Prostate gland (tissue), 2 donors: ENCODE measurements around the gene SEMA5A. TPM values are rescaled to one million over a fixed set of nuclear protein-coding genes. Genes with fewer than 3 reads are reported as not detected.

Experiments used
- DNase-seq: peaks from one replicate; pipeline ENCODE4 v3.0.0-alpha.2; 2019; ENCODE audit warnings: low spot score
- H3K27ac ChIP-seq, 2 donors: fragments of 200-600 bp; sonication (generic); 2 replicates each; pipeline ENCODE4 v1.5.1; 2017 to 2019
- H3K27me3 ChIP-seq: fragments of 200-600 bp; sonication (generic); replicated peaks from 2 replicates; pipeline ENCODE4 v1.5.1; 2019; ENCODE audit not compliant: insufficient read depth
- H3K36me3 ChIP-seq, 2 donors: fragments of 200-600 bp; sonication (generic); 1 replicate in 1 of 2; 2 replicates in 1 of 2; pipeline versions ENCODE4 v1.5.1 to v1.8.1; 2017 to 2019
- H3K4me1 ChIP-seq: fragments of 200-600 bp; sonication (generic); replicated peaks from 2 replicates; pipeline ENCODE4 v1.5.1; 2019
- H3K4me3 ChIP-seq, 2 donors: fragments of 200-600 bp; sonication (generic); 2 replicates each; pipeline ENCODE4 v1.5.1; 2017 to 2019
- H3K9me3 ChIP-seq: fragments of 200-600 bp; sonication (generic); 2 replicates; pipeline ENCODE4 v1.5.1; 2017
- POLR2A ChIP-seq: fragments of 450-650 bp; IDR thresholded peaks from one replicate; pipeline ENCODE4 v1.6.1; 2016; ENCODE audit warnings: antibody characterized with exemption, mild to moderate bottlenecking
- POLR2AphosphoS5 ChIP-seq: sonication (generic); formaldehyde crosslinking; IDR thresholded peaks from one replicate; pipeline ENCODE4 v1.6.1; 2017; ENCODE audit warnings: antibody characterized with exemption
- WGBS: methylation state at CpG from one replicate; pipeline ENCODE4 v1.1.5; 2018; 5-methylcytosine and 5-hydroxymethylcytosine counted together
- intact Hi-C: fragments of 100-400 bp; cut with DNase I; formaldehyde crosslinking; loops from one replicate; pipeline ENCODE4 v1.14.2; 2022
- total RNA-seq, 2 donors: library from RNA; depleted of rRNA; stranded (reverse); fragments of >200 nt; gene quantifications; one replicate each; pipeline ENCODE4 v1.1.0, GENCODE V29; 2016
- TF ChIP-seq, protein P1 (sequence below), 4 experiments: fragments of 200-600 bp in 2 of 4; fragments of 450-650 bp in 2 of 4; sonication (generic) in 2 of 4; IDR thresholded peaks; 1 replicate in 3 of 4; 2 replicates in 1 of 4; pipeline ENCODE4 v1.5.1; 2016 to 2019; ENCODE audit warnings: antibody characterized with exemption in 4 of 4, mild to moderate bottlenecking in 2 of 4, moderate library complexity in 2 of 4

SEMA5A gene
- total RNA-seq, 2 donors from 2014 or later = 4.5 to 21.7 TPM

GRCh38 chr5:9587135-9587534 lies 41.3 kb upstream of the SEMA5A start:
- Histone ChIP-seq H3K4me3 (no peak overlapping the region), H3K9me3 (no peaks in the 10 kb centered on the region), H3K27ac (peak overlapping the region in 1 of 2 donors; percentile 4), H3K36me3 (no peaks in the 10 kb centered on the region), H3K4me1 (no peaks in the 10 kb centered on the region), H3K27me3 (no peaks in the 10 kb centered on the region)
- peak; percentile 58 for DNase-seq
- intact Hi-C loops = no loop called here
- TF ChIP-seq, protein P1, sequence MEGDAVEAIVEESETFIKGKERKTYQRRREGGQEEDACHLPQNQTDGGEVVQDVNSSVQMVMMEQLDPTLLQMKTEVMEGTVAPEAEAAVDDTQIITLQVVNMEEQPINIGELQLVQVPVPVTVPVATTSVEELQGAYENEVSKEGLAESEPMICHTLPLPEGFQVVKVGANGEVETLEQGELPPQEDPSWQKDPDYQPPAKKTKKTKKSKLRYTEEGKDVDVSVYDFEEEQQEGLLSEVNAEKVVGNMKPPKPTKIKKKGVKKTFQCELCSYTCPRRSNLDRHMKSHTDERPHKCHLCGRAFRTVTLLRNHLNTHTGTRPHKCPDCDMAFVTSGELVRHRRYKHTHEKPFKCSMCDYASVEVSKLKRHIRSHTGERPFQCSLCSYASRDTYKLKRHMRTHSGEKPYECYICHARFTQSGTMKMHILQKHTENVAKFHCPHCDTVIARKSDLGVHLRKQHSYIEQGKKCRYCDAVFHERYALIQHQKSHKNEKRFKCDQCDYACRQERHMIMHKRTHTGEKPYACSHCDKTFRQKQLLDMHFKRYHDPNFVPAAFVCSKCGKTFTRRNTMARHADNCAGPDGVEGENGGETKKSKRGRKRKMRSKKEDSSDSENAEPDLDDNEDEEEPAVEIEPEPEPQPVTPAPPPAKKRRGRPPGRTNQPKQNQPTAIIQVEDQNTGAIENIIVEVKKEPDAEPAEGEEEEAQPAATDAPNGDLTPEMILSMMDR (IDR thresholded peaks at IDR 0.05) = no peak
- TF ChIP-seq POLR2A (no peak), POLR2AphosphoS5 (peak; percentile 79)

GRCh38 chr5:9582406-9582805 lies 36.5 kb upstream of the SEMA5A start:
- intact Hi-C loops = no loop called here
- H3K27ac ChIP-seq = no peak overlapping the region
- H3K4me1 ChIP-seq = no peaks in the 10 kb centered on the region
- no peaks in the 10 kb centered on the region for H3K36me3 ChIP-seq
- H3K9me3 ChIP-seq = no peaks in the 10 kb centered on the region
- no peak overlapping the region for H3K4me3 ChIP-seq
- DNase-seq = no peak
- TF ChIP-seq, protein P1 (IDR thresholded peaks at IDR 0.05) = no peak
- no peak for TF ChIP-seq POLR2AphosphoS5
- no peak for TF ChIP-seq POLR2A
- WGBS = 57% methylated on average over 2 of the region's 2 CpGs
- no peaks in the 10 kb centered on the region for H3K27me3 ChIP-seq

GRCh38 chr5:9573796-9574195 lies 27.9 kb upstream of the SEMA5A start:
- no peaks in the 10 kb centered on the region for H3K4me1 ChIP-seq
- no peaks in the 10 kb centered on the region for H3K9me3 ChIP-seq
- DNase-seq = no peak
- intact Hi-C loops = no loop called here
- H3K36me3 ChIP-seq = no peaks in the 10 kb centered on the region
- TF ChIP-seq, protein P1 (IDR thresholded peaks at IDR 0.05) = no peak
- TF ChIP-seq POLR2AphosphoS5 = no peak
- TF ChIP-seq POLR2A = no peak
- H3K27ac ChIP-seq = no peak overlapping the region
- no peaks in the 10 kb centered on the region for H3K27me3 ChIP-seq
- no peak overlapping the region for H3K4me3 ChIP-seq
- WGBS = 96% methylated on average over 6 of the region's 6 CpGs

DNA sequence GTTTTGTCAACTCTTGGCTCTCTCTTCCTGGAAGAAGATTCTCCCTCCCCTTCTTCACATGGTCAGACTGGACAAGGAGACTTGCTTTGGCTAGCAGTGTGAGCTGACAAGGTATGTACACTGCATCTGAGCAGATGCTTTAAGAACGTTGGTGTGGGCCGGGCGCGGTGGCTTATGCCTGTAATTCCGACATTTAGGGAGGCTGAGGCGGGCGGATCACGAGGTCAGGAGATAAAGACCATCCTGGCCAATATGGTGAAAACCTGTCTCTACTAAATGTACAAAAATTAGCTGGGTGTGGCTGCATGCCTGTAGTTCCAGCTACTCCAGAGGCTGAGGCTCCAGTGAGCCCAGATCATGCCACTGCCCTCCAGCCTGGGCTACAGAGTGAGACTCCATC lies 26.4 kb upstream of the SEMA5A start:
- H3K4me3 ChIP-seq = no peak overlapping the region
- no peaks in the 10 kb centered on the region for H3K27me3 ChIP-seq
- no peaks in the 10 kb centered on the region for H3K4me1 ChIP-seq
- TF ChIP-seq, protein P1 (IDR thresholded peaks at IDR 0.05) = no peak
- TF ChIP-seq POLR2A (no peak), POLR2AphosphoS5 (no peak)
- no peak for DNase-seq
- no peak overlapping the region for H3K27ac ChIP-seq
- intact Hi-C loops = no loop called here
- 93% methylated on average over 8 of the region's 8 CpGs for WGBS
- H3K9me3 ChIP-seq = no peaks in the 10 kb centered on the region
- no peaks in the 10 kb centered on the region for H3K36me3 ChIP-seq

DNA sequence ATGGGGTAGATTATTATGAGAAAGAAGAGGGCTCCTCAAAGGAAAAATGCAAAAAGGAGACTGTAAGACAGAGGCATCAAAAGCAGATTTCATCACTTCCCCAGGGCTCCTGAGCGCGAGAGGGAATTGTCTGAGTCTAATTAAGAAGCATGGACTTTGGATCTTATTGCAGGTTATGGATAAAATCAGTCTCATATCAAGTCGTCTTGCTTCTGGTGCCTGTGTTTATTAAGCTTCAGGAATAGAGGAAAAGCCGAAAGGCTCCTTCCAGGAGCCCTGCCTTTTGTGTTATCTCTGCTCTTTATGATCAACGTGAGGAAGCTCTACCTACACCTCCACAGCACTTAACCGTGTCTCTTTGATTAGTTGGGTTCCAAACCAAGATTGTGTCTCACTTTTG lies 25.0 kb upstream of the SEMA5A start:
- WGBS = 82% methylated on average over 6 of the region's 6 CpGs
- no peak for TF ChIP-seq POLR2AphosphoS5
- TF ChIP-seq POLR2A = no peak
- TF ChIP-seq, protein P1 (IDR thresholded peaks at IDR 0.05) = no peak

More for the DNA sequence above, 25.0 kb upstream of the SEMA5A start:
- Histone ChIP-seq H3K4me1 (no peaks in the 10 kb centered on the region), H3K36me3 (no peaks in the 10 kb centered on the region), H3K9me3 (no peaks in the 10 kb centered on the region), H3K27me3 (no peaks in the 10 kb centered on the region), H3K4me3 (no peak overlapping the region), H3K27ac (no peak overlapping the region)
- no peak for DNase-seq
- intact Hi-C loops = no loop called here
